DOHH2 (cell line): ENCODE data around the gene EMP3.

Experiments
- H3F3A ChIP-seq: fragments of 200-600 bp; sonication (generic), shearing (Covaris generic); 2 replicates; pipeline ENCODE4 v1.6.0; 2016; ENCODE audit warnings: antibody characterized with exemption, mild to moderate bottlenecking; ENCODE audit not compliant: control insufficient read depth, insufficient read depth
- H3K27ac ChIP-seq: fragments of 200-600 bp; sonication (generic); 2 replicates; pipeline ENCODE4 v1.5.1; 2014; ENCODE audit warnings: low read depth, mild to moderate bottlenecking, low read length, moderate library complexity
- H3K27me3 ChIP-seq: fragments of 200-600 bp; sonication (generic); 2 replicates; pipeline ENCODE4 v1.6.1; 2014; ENCODE audit warnings: mild to moderate bottlenecking, low read length, mixed read lengths; ENCODE audit not compliant: control insufficient read depth
- H3K36me3 ChIP-seq: fragments of 200-600 bp; sonication (generic); 2 replicates; pipeline ENCODE4 v1.6.1; 2014; ENCODE audit warnings: mild to moderate bottlenecking, low read length, moderate library complexity, mixed read lengths; ENCODE audit not compliant: control insufficient read depth
- H3K4me1 ChIP-seq: fragments of 200-600 bp; sonication (generic); 2 replicates; pipeline ENCODE4 v1.6.1; 2014; ENCODE audit warnings: mild to moderate bottlenecking, low read length, mixed read lengths; ENCODE audit not compliant: control insufficient read depth
- H3K4me2 ChIP-seq: fragments of 200-600 bp; sonication (generic); 2 replicates; pipeline ENCODE4 v1.6.0; 2014; ENCODE audit warnings: mild to moderate bottlenecking, low read length, moderate library complexity
- H3K4me3 ChIP-seq: fragments of 200-600 bp; sonication (generic); 2 replicates; pipeline ENCODE4 v1.5.1; 2014; ENCODE audit warnings: mild to moderate bottlenecking, low read length, mixed read lengths
- H3K79me2 ChIP-seq: fragments of 200-600 bp; sonication (generic); 2 replicates; pipeline ENCODE4 v1.6.1; 2014; ENCODE audit warnings: mild to moderate bottlenecking, low read length, mixed read lengths; ENCODE audit not compliant: control insufficient read depth
- H3K9me2 ChIP-seq: fragments of 200-600 bp; sonication (generic); replicated peaks from 2 replicates; pipeline ENCODE4 v1.6.1; 2014; ENCODE audit warnings: mild to moderate bottlenecking, low read length, mixed read lengths; ENCODE audit not compliant: control insufficient read depth
- H3K9me3 ChIP-seq: fragments of 200-600 bp; sonication (generic); 2 replicates; pipeline ENCODE4 v1.6.1; 2014; ENCODE audit warnings: antibody characterized with exemption, low read length, mixed read lengths; ENCODE audit not compliant: control insufficient read depth, insufficient read depth
- H4K20me1 ChIP-seq: fragments of 200-600 bp; sonication (generic); 2 replicates; pipeline ENCODE4 v1.6.0; 2014; ENCODE audit warnings: low read depth, mild to moderate bottlenecking, antibody characterized with exemption, low read length, moderate library complexity; ENCODE audit not compliant: control insufficient read depth, insufficient read depth
- CTCF ChIP-seq: fragments of 200-600 bp; sonication (generic); IDR thresholded peaks from one replicate; pipeline ENCODE4 v1.5.1; 2014; ENCODE audit warnings: antibody characterized with exemption, mild to moderate bottlenecking, low read depth, low read length; ENCODE audit not compliant: poor library complexity, severe bottlenecking
- EZH2phosphoT487 ChIP-seq: fragments of 200-600 bp; sonication (generic); IDR thresholded peaks from 2 replicates; pipeline ENCODE4 v1.6.1; 2017; ENCODE audit warnings: borderline replicate concordance, mild to moderate bottlenecking, antibody characterized with exemption, low read length, moderate library complexity, mixed read lengths

EMP3 gene

GRCh38 chr19:48348045-48348444 lies 22.7 kb downstream of the EMP3 start:
- H3K4me2 ChIP-seq = no peak overlapping the region
- no peaks in the 10 kb centered on the region for H3K36me3 ChIP-seq
- no peak overlapping the region for H3K4me3 ChIP-seq

GRCh38 chr19:48348737-48349136 lies 23.4 kb downstream of the EMP3 start:
- Histone ChIP-seq H3K4me2 (no peak overlapping the region), H3K4me3 (no peak overlapping the region), H3K36me3 (no peaks in the 10 kb centered on the region), H3K4me1 (no peaks in the 10 kb centered on the region), H4K20me1 (0 out of 2 replicates have a peak, but pooled peaks cover 4% of the 10 kb centered on the region), H3K79me2 (no peaks in the 10 kb centered on the region), H3K27ac (no peak overlapping the region), H3K9me3 (no peaks in the 10 kb centered on the region), H3K27me3 (no peaks in the 10 kb centered on the region), H3K9me2 (no peaks in the 10 kb centered on the region), H3F3A (no peaks in the 10 kb centered on the region)
- TF ChIP-seq EZH2phosphoT487 (no peak), CTCF (no peak)

More at GRCh38 chr19:48348045-48348444, 22.7 kb downstream of the EMP3 start:
- Histone ChIP-seq H3K27ac (no peak overlapping the region), H3K27me3 (no peaks in the 10 kb centered on the region), H3K9me2 (no peaks in the 10 kb centered on the region), H3F3A (no peaks in the 10 kb centered on the region), H3K4me1 (no peaks in the 10 kb centered on the region), H3K9me3 (no peaks in the 10 kb centered on the region), H3K79me2 (no peaks in the 10 kb centered on the region), H4K20me1 (0 out of 2 replicates have a peak, but pooled peaks cover 4% of the 10 kb centered on the region)
- TF ChIP-seq CTCF (no peak), EZH2phosphoT487 (no peak)

GRCh38 chr19:48350856-48351255 lies 25.5 kb downstream of the EMP3 start:
- H3K4me2 ChIP-seq = no peak overlapping the region
- no peaks in the 10 kb centered on the region for H3K9me2 ChIP-seq
- H3K4me1 ChIP-seq = no peaks in the 10 kb centered on the region
- no peaks in the 10 kb centered on the region for H3F3A ChIP-seq
- no peaks in the 10 kb centered on the region for H3K9me3 ChIP-seq
- no peak overlapping the region for H3K4me3 ChIP-seq
- 0 out of 2 replicates have a peak, but pooled peaks cover 4% of the 10 kb centered on the region for H4K20me1 ChIP-seq
- no peaks in the 10 kb centered on the region for H3K27me3 ChIP-seq
- no peak overlapping the region for H3K27ac ChIP-seq
- TF ChIP-seq CTCF = no peak
- no peak for TF ChIP-seq EZH2phosphoT487
- no peaks in the 10 kb centered on the region for H3K36me3 ChIP-seq
- no peaks in the 10 kb centered on the region for H3K79me2 ChIP-seq
